ENCODE data around the gene SLC6A9.

GRCh38 chr1:44033756-44034155, 2.5 kb upstream of the SLC6A9 start:
- TF ChIP-seq CTCF (IDR thresholded peaks at IDR 0.05), result no peak
- TF ChIP-seq POLR2A (IDR thresholded peaks at IDR 0.05), result no peak
